Measurements from ENCODE around the gene SERPINB10. TPM values are rescaled to one million over a fixed set of nuclear protein-coding genes. Genes with fewer than 3 reads are reported as not detected.

The SERPINB10 gene
- total RNA-seq, 1 experiment from 2014 or later = not detected

- POLR2A ChIA-PET = no interaction called here
- ATAC-seq = no peak
- H4K20me1 ChIP-seq (ENCODE audit: insufficient read depth) = no peaks in the 10 kb centered on the region
- RAD21 ChIA-PET (ENCODE audit: low non-redundant PET in 1 of 2, low total read pairs in 2 of 2, uncharacterized antibody in 2 of 2, unreplicated experiment in 2 of 2) = no interaction called here
- H3K9me2 ChIP-seq (ENCODE audit: insufficient read depth) = no peaks in the 10 kb centered on the region
- no peak overlapping the region for H3K4me2 ChIP-seq (ENCODE audit: low read length)
- H3K9ac ChIP-seq (ENCODE audit: low read length) = no peak overlapping the region
- CTCF ChIA-PET = no interaction called here
- DNase-seq (ENCODE audit: low read depth, low spot score) = no peak
- H3K27me3 ChIP-seq (ENCODE audit: insufficient read depth, low read length) = no peaks in the 10 kb centered on the region
- no peaks in the 10 kb centered on the region for H3K79me2 ChIP-seq (ENCODE audit: insufficient read depth, low read length)
- H3K27ac ChIP-seq (ENCODE audit: low read depth, low read length) = no peak overlapping the region
- H3K4me1 ChIP-seq (ENCODE audit: control insufficient read depth in 1 of 2, insufficient read depth in 2 of 2, low read length in 2 of 2) = peaks cover 0 to 13% of the 10 kb centered on the region in 2 experiments; a peak in 3 of 4 replicates
- no peaks in the 10 kb centered on the region for H3K36me3 ChIP-seq (ENCODE audit: control insufficient read depth in 1 of 2, insufficient read depth in 2 of 2, low read length in 2 of 2)
- H2AFZ ChIP-seq (ENCODE audit: low read depth, low read length, poor library complexity, severe bottlenecking) = no peak overlapping the region
- intact Hi-C loops (cut with micrococcal nuclease) = no loop called here
- H3K9me3 ChIP-seq (ENCODE audit: control insufficient read depth in 1 of 2, insufficient read depth in 1 of 2, low read depth in 1 of 2, low read length in 2 of 2) = no peaks in the 10 kb centered on the region
- TF ChIP-seq EGR1 (IDR thresholded peaks at IDR 0.05; ENCODE audit: low read depth) (no peak), ZFX (IDR thresholded peaks at IDR 0.05) (no peak), CTCF (IDR thresholded peaks at IDR 0.05 in 2 of 3, conservative IDR thresholded peaks at IDR 0.05 in 1 of 3; ENCODE audit: borderline replicate concordance in 1 of 3, insufficient read depth in 1 of 3, low read depth in 2 of 3, low read length in 2 of 3) (no peak), SRF (IDR thresholded peaks at IDR 0.05; ENCODE audit: low read depth) (no peak), TCF7L2 (IDR thresholded peaks at IDR 0.05; ENCODE audit: borderline replicate concordance, extremely low read depth, insufficient read depth, insufficient read length) (no peak), MAX (IDR thresholded peaks at IDR 0.05) (no peak), POLR2A (IDR thresholded peaks at IDR 0.05; ENCODE audit: borderline replicate concordance, extremely low read depth, insufficient read depth, insufficient read length) (no peak), YY1 (IDR thresholded peaks at IDR 0.05; ENCODE audit: extremely low read depth, insufficient replicate concordance, low read depth, low read length) (no peak), ZBTB33 (IDR thresholded peaks at IDR 0.05; ENCODE audit: extremely low read depth, insufficient replicate concordance, low read length) (no peak), ZNF274 (IDR thresholded peaks at IDR 0.05; ENCODE audit: low read depth, low read length) (no peak), SP1 (IDR thresholded peaks at IDR 0.05; ENCODE audit: low read depth) (no peak), REST (IDR thresholded peaks at IDR 0.05; ENCODE audit: low read depth) (no peak), ATF3 (IDR thresholded peaks at IDR 0.05) (no peak)
- no peak overlapping the region for H3K4me3 ChIP-seq (replicated peaks in 1 of 2; ENCODE audit: low read depth in 1 of 2, low read length in 2 of 2)
- no TSS peak for BruUV-seq (replicated peaks)
Observed at GRCh38 chr18:63965716-63966330, 58.1 kb downstream of the SERPINB10 start.
